Measurements from ENCODE around the gene FHIT.

DNA sequence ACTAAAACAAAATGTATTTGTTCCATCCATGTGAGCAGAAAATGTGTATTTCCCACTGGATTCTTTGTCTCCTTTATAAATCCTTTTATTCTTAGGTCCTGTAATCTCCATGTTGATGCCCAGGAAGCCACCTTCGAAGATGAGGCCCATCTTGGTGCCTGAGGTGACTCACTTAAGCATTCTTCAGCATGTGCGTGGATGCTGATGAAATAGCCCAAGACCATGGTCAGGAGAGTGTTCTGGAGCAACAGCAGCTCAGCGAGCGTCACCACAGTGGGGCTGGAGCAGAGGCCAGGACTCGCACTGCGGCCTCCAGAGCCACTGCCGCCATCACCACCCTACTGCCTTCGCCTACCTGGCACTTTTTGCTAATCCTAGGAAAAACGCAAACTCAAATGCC is 520.9 kb downstream of the FHIT start:
- no peak for TF ChIP-seq POLR2A (IDR thresholded peaks at IDR 0.05)
- TF ChIP-seq, protein P1, sequence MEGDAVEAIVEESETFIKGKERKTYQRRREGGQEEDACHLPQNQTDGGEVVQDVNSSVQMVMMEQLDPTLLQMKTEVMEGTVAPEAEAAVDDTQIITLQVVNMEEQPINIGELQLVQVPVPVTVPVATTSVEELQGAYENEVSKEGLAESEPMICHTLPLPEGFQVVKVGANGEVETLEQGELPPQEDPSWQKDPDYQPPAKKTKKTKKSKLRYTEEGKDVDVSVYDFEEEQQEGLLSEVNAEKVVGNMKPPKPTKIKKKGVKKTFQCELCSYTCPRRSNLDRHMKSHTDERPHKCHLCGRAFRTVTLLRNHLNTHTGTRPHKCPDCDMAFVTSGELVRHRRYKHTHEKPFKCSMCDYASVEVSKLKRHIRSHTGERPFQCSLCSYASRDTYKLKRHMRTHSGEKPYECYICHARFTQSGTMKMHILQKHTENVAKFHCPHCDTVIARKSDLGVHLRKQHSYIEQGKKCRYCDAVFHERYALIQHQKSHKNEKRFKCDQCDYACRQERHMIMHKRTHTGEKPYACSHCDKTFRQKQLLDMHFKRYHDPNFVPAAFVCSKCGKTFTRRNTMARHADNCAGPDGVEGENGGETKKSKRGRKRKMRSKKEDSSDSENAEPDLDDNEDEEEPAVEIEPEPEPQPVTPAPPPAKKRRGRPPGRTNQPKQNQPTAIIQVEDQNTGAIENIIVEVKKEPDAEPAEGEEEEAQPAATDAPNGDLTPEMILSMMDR (IDR thresholded peaks at IDR 0.05), result no peak
